Activated CD4-positive, alpha-beta T cell treated with anti-CD3 and anti-CD28 coated beads, Interleukin-2, amount 10 ng/mL, durations not matched to agents 24 days and 14 days (primary cell): ENCODE data around the gene CTNNA3. TPM values are rescaled to one million over a fixed set of nuclear protein-coding genes. Genes with fewer than 3 reads are reported as not detected.

Source experiments
- DNase-seq: peaks from one replicate; pipeline ENCODE4 v3.0.0; 2022
- H3K27ac Mint-ChIP-seq: one replicate; pipeline ENCODE4 v1.8.0; 2022; ENCODE audit warnings: mild to moderate bottlenecking, mixed read lengths
- H3K27me3 Mint-ChIP-seq: one replicate; pipeline ENCODE4 v1.8.0; 2022; ENCODE audit warnings: mixed read lengths
- H3K36me3 Mint-ChIP-seq: one replicate; pipeline ENCODE4 v1.8.0; 2022; ENCODE audit warnings: low read depth, mild to moderate bottlenecking, mixed read lengths
- H3K4me1 Mint-ChIP-seq: one replicate; pipeline ENCODE4 v1.8.0; 2021; ENCODE audit warnings: mixed read lengths
- H3K4me3 Mint-ChIP-seq: one replicate; pipeline ENCODE4 v1.8.0; 2022; ENCODE audit warnings: mild to moderate bottlenecking, moderate library complexity, mixed read lengths
- H3K9me3 Mint-ChIP-seq: one replicate; pipeline ENCODE4 v1.8.0; 2021; ENCODE audit warnings: mixed read lengths
- intact Hi-C: fragments of 100-400 bp; cut with micrococcal nuclease; formaldehyde crosslinking; loops from one replicate; pipeline ENCODE4 v1.15.1; 2023
- total RNA-seq: library from RNA; stranded (reverse); gene quantifications from 2 replicates; pipeline ENCODE4 v1.2.3, GENCODE V29; 2022

Gene CTNNA3
- total RNA-seq, 1 donor from 2014 or later, result not detected

GRCh38 chr10:66837335-66837734 is 858.7 kb downstream of the CTNNA3 start:
- DNase-seq, result no peak
- no peaks in the 10 kb centered on the region for H3K27me3 Mint-ChIP-seq
- H3K4me1 Mint-ChIP-seq, result no peaks in the 10 kb centered on the region
- H3K36me3 Mint-ChIP-seq, result no peaks in the 10 kb centered on the region
- H3K4me3 Mint-ChIP-seq, result no peak overlapping the region
- no peak overlapping the region for H3K27ac Mint-ChIP-seq
- intact Hi-C loops, result no loop called here
- H3K9me3 Mint-ChIP-seq, result no peaks in the 10 kb centered on the region

GRCh38 chr10:66836771-66837170 is 859.2 kb downstream of the CTNNA3 start:
- Mint-ChIP-seq H3K9me3 (no peaks in the 10 kb centered on the region), H3K4me1 (no peaks in the 10 kb centered on the region), H3K27me3 (no peaks in the 10 kb centered on the region), H3K4me3 (no peak overlapping the region), H3K27ac (no peak overlapping the region), H3K36me3 (no peaks in the 10 kb centered on the region)
- intact Hi-C loops, result no loop called here
- DNase-seq, result no peak

- intact Hi-C loops, result no loop called here
- no peaks in the 10 kb centered on the region for H3K27me3 Mint-ChIP-seq
- H3K9me3 Mint-ChIP-seq, result no peaks in the 10 kb centered on the region
These were observed 859.9 kb downstream of the CTNNA3 start for GRCh38 chr10:66836057-66836456.

GRCh38 chr10:66835400-66835799 is 860.6 kb downstream of the CTNNA3 start:
- intact Hi-C loops, result no loop called here
- no peaks in the 10 kb centered on the region for H3K36me3 Mint-ChIP-seq
- H3K9me3 Mint-ChIP-seq, result no peaks in the 10 kb centered on the region
- DNase-seq, result no peak
- H3K27me3 Mint-ChIP-seq, result no peaks in the 10 kb centered on the region
- H3K4me3 Mint-ChIP-seq, result no peak overlapping the region
- no peaks in the 10 kb centered on the region for H3K4me1 Mint-ChIP-seq
- no peak overlapping the region for H3K27ac Mint-ChIP-seq

More at GRCh38 chr10:66836057-66836456, 859.9 kb downstream of the CTNNA3 start:
- no peaks in the 10 kb centered on the region for H3K36me3 Mint-ChIP-seq
- H3K4me3 Mint-ChIP-seq, result no peak overlapping the region
- no peaks in the 10 kb centered on the region for H3K4me1 Mint-ChIP-seq
- H3K27ac Mint-ChIP-seq, result no peak overlapping the region
- DNase-seq, result no peak

- DNase-seq, result no peak
- Mint-ChIP-seq H3K9me3 (no peaks in the 10 kb centered on the region), H3K27ac (no peak overlapping the region), H3K4me1 (no peaks in the 10 kb centered on the region), H3K27me3 (no peaks in the 10 kb centered on the region), H3K36me3 (no peaks in the 10 kb centered on the region), H3K4me3 (no peak overlapping the region)
- intact Hi-C loops, result no loop called here
These were observed 861.2 kb downstream of the CTNNA3 start for GRCh38 chr10:66834802-66835201.

GRCh38 chr10:66833861-66834260 is 862.1 kb downstream of the CTNNA3 start:
- Mint-ChIP-seq H3K4me1 (no peaks in the 10 kb centered on the region), H3K27ac (no peak overlapping the region)

GRCh38 chr10:66832781-66833422 is 863.1 kb downstream of the CTNNA3 start:
- Mint-ChIP-seq H3K27ac (no peak overlapping the region), H3K4me3 (no peak overlapping the region), H3K36me3 (no peaks in the 10 kb centered on the region), H3K27me3 (no peaks in the 10 kb centered on the region), H3K4me1 (no peaks in the 10 kb centered on the region), H3K9me3 (no peaks in the 10 kb centered on the region)
- intact Hi-C loops, result no loop called here
- DNase-seq, result no peak

More at GRCh38 chr10:66833861-66834260, 862.1 kb downstream of the CTNNA3 start:
- Mint-ChIP-seq H3K27me3 (no peaks in the 10 kb centered on the region), H3K36me3 (no peaks in the 10 kb centered on the region), H3K4me3 (no peak overlapping the region), H3K9me3 (no peaks in the 10 kb centered on the region)
- no peak for DNase-seq
- intact Hi-C loops, result no loop called here

GRCh38 chr10:66828957-66829356 is 867.0 kb downstream of the CTNNA3 start:
- H3K27ac Mint-ChIP-seq, result no peak overlapping the region
- no peaks in the 10 kb centered on the region for H3K4me1 Mint-ChIP-seq
- no peak overlapping the region for H3K4me3 Mint-ChIP-seq
- no peak for DNase-seq
- no peaks in the 10 kb centered on the region for H3K9me3 Mint-ChIP-seq
- H3K27me3 Mint-ChIP-seq, result no peaks in the 10 kb centered on the region
- intact Hi-C loops, result no loop called here
- no peaks in the 10 kb centered on the region for H3K36me3 Mint-ChIP-seq

GRCh38 chr10:66827353-66827752 is 868.6 kb downstream of the CTNNA3 start:
- Mint-ChIP-seq H3K9me3 (no peaks in the 10 kb centered on the region), H3K36me3 (no peaks in the 10 kb centered on the region), H3K4me1 (no peaks in the 10 kb centered on the region), H3K4me3 (no peak overlapping the region), H3K27ac (no peak overlapping the region), H3K27me3 (no peaks in the 10 kb centered on the region)
- intact Hi-C loops, result no loop called here
- DNase-seq, result no peak

- intact Hi-C loops, result no loop called here
These were observed 872.7 kb downstream of the CTNNA3 start for GRCh38 chr10:66823301-66823700.

GRCh38 chr10:66822801-66823200 is 873.2 kb downstream of the CTNNA3 start:
- intact Hi-C loops, result no loop called here

More at GRCh38 chr10:66823301-66823700, 872.7 kb downstream of the CTNNA3 start:
- DNase-seq, result no peak
- Mint-ChIP-seq H3K4me3 (no peak overlapping the region), H3K9me3 (no peaks in the 10 kb centered on the region), H3K27me3 (no peaks in the 10 kb centered on the region), H3K4me1 (no peaks in the 10 kb centered on the region), H3K36me3 (no peaks in the 10 kb centered on the region), H3K27ac (no peak overlapping the region)

GRCh38 chr10:66819691-66820090 is 876.3 kb downstream of the CTNNA3 start:
- H3K4me3 Mint-ChIP-seq, result no peak overlapping the region
- no peak overlapping the region for H3K27ac Mint-ChIP-seq
- H3K36me3 Mint-ChIP-seq, result no peaks in the 10 kb centered on the region
- no peaks in the 10 kb centered on the region for H3K4me1 Mint-ChIP-seq
- no peaks in the 10 kb centered on the region for H3K9me3 Mint-ChIP-seq
- H3K27me3 Mint-ChIP-seq, result no peaks in the 10 kb centered on the region
- no peak for DNase-seq
- intact Hi-C loops, result no loop called here

More at GRCh38 chr10:66822801-66823200, 873.2 kb downstream of the CTNNA3 start:
- no peaks in the 10 kb centered on the region for H3K9me3 Mint-ChIP-seq
- H3K27ac Mint-ChIP-seq, result no peak overlapping the region
- H3K4me1 Mint-ChIP-seq, result no peaks in the 10 kb centered on the region
- DNase-seq, result no peak
- no peak overlapping the region for H3K4me3 Mint-ChIP-seq
- no peaks in the 10 kb centered on the region for H3K27me3 Mint-ChIP-seq
- no peaks in the 10 kb centered on the region for H3K36me3 Mint-ChIP-seq

GRCh38 chr10:66813122-66813521 is 882.9 kb downstream of the CTNNA3 start:
- intact Hi-C loops, result no loop called here
- Mint-ChIP-seq H3K4me3 (no peak overlapping the region), H3K4me1 (no peaks in the 10 kb centered on the region), H3K27me3 (no peaks in the 10 kb centered on the region), H3K27ac (no peak overlapping the region), H3K9me3 (no peaks in the 10 kb centered on the region), H3K36me3 (no peaks in the 10 kb centered on the region)
- no peak for DNase-seq

- H3K9me3 Mint-ChIP-seq, result no peaks in the 10 kb centered on the region
- H3K4me1 Mint-ChIP-seq, result no peaks in the 10 kb centered on the region
- H3K27ac Mint-ChIP-seq, result no peak overlapping the region
- no peaks in the 10 kb centered on the region for H3K27me3 Mint-ChIP-seq
- DNase-seq, result no peak
- no peaks in the 10 kb centered on the region for H3K36me3 Mint-ChIP-seq
- no peak overlapping the region for H3K4me3 Mint-ChIP-seq
- intact Hi-C loops, result no loop called here
These were observed 884.8 kb downstream of the CTNNA3 start for GRCh38 chr10:66811211-66811610.

- no peaks in the 10 kb centered on the region for H3K4me1 Mint-ChIP-seq
- no peak overlapping the region for H3K4me3 Mint-ChIP-seq
- H3K9me3 Mint-ChIP-seq, result no peaks in the 10 kb centered on the region
- DNase-seq, result no peak
- no peaks in the 10 kb centered on the region for H3K36me3 Mint-ChIP-seq
- intact Hi-C loops, result no loop called here
- no peaks in the 10 kb centered on the region for H3K27me3 Mint-ChIP-seq
- no peak overlapping the region for H3K27ac Mint-ChIP-seq
These were observed 886.6 kb downstream of the CTNNA3 start for GRCh38 chr10:66809402-66809801.
